Measurements from ENCODE around the gene RAB3IL1.

The RAB3IL1 gene

DNA sequence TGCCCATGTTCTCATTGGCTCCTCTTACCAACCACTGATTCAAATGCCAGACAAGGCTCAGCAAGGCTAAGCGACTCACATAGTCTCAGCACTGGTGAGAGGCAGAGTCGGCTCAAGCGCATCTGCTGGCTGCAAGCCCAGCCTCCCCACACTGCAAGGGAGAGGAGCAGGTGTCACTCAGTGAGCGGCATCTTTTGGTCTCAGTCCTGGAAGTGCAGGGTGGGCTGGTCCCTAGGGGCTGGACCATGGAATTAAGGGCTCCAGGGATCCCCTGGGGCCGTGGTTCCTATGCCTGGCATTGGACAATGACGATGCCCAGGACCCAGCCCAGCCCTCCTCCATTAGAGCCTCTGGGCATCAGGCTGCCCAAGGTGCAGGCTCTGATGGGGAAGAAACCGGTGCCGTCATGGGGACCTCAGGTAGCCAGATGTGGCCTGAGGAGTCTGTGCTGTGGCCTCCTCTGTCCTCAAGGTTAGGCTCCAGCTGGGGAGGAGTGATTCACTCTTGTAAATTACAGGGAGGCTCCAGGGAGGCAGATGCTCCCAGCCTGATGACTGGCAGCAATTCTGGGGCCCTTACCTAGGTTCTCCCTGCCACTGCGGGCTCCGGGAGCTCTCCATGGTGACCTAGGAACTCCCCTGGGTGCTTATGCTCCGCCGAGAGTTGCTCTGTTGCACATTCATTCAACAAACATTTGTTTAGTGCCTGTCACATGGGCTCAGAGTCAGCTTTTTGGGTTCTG lies 61.3 kb downstream of the RAB3IL1 start:
- Histone ChIP-seq H2BK120ac (ENCODE audit: low read depth, low read length) (no peak overlapping the region), H2BK12ac (ENCODE audit: low read length in 2 of 2) (no peak overlapping the region), H3K18ac (ENCODE audit: low read depth in 1 of 2, low read length in 2 of 2) (no peak overlapping the region), H3K14ac (ENCODE audit: low read length in 2 of 2) (no peak overlapping the region), H3K9me3 (ENCODE audit: control insufficient read depth, low read length) (no peaks in the 10 kb centered on the region), H2AFZ (ENCODE audit: low read depth, low read length) (no peak overlapping the region), H4K8ac (ENCODE audit: low read length) (peak overlapping the region; percentile 71), H3K4me2 (ENCODE audit: low read length, poor library complexity, severe bottlenecking) (no peak overlapping the region), H3K79me1 (replicated peaks; ENCODE audit: low read length, poor library complexity, severe bottlenecking) (peaks cover 30% of the 10 kb centered on the region), H3K4me3 (ENCODE audit: insufficient read depth in 1 of 2, low read depth in 1 of 2, low read length in 2 of 2) (no peak overlapping the region), H3K27ac (ENCODE audit: low read length, poor library complexity, severe bottlenecking) (no peak overlapping the region), H3K4ac (ENCODE audit: low read depth in 1 of 2, low read length in 2 of 2) (no peak overlapping the region), H4K91ac (ENCODE audit: low read length) (no peak overlapping the region), H2AK5ac (ENCODE audit: low read length, severe bottlenecking) (no peak overlapping the region), H3K23ac (ENCODE audit: low read length in 2 of 2) (no peak overlapping the region), H3K36me3 (ENCODE audit: control insufficient read depth in 1 of 2, insufficient read depth in 2 of 2, low read depth in 1 of 2, low read length in 2 of 2) (peaks cover 75 to 76% of the 10 kb centered on the region in 2 experiments), H2BK5ac (ENCODE audit: low read depth, low read length, poor library complexity, severe bottlenecking) (no peak overlapping the region), H2BK15ac (ENCODE audit: low read depth, poor library complexity, severe bottlenecking) (no peak overlapping the region), H3K4me1 (ENCODE audit: control insufficient read depth, insufficient read depth, low read depth, low read length) (peaks cover 5% of the 10 kb centered on the region), H3K27me3 (ENCODE audit: control insufficient read depth in 1 of 2, insufficient read depth in 1 of 2, low read length in 2 of 2) (no peaks in the 10 kb centered on the region), H3K9ac (ENCODE audit: low read length) (no peak overlapping the region)
- 94% methylated on average over 12 of the region's 12 CpGs for WGBS
- DNase-seq, result no peak

GRCh38 chr11:61854966-61855714 lies 62.2 kb downstream of the RAB3IL1 start:
- H2BK15ac ChIP-seq (ENCODE audit: low read depth, poor library complexity, severe bottlenecking), result no peak overlapping the region
- no peak overlapping the region for H3K4me3 ChIP-seq (ENCODE audit: insufficient read depth in 1 of 2, low read depth in 1 of 2, low read length in 2 of 2)
- H3K27me3 ChIP-seq (ENCODE audit: control insufficient read depth in 1 of 2, insufficient read depth in 1 of 2, low read length in 2 of 2), result no peaks in the 10 kb centered on the region
- H2BK120ac ChIP-seq (ENCODE audit: low read depth, low read length), result no peak overlapping the region
- 97% methylated on average over 14 of the region's 14 CpGs for WGBS
- no peak overlapping the region for H4K91ac ChIP-seq (ENCODE audit: low read length)
- H3K4ac ChIP-seq (ENCODE audit: low read depth in 1 of 2, low read length in 2 of 2), result no peak overlapping the region
- H2AK5ac ChIP-seq (ENCODE audit: low read length, severe bottlenecking), result no peak overlapping the region
- H3K79me1 ChIP-seq (replicated peaks; ENCODE audit: low read length, poor library complexity, severe bottlenecking), result peaks cover 33% of the 10 kb centered on the region
- no peak overlapping the region for H2AFZ ChIP-seq (ENCODE audit: low read depth, low read length)
- peaks cover 74% of the 10 kb centered on the region in 2 experiments for H3K36me3 ChIP-seq (ENCODE audit: control insufficient read depth in 1 of 2, insufficient read depth in 2 of 2, low read depth in 1 of 2, low read length in 2 of 2)
- peak overlapping the region; percentile 66 for H4K8ac ChIP-seq (ENCODE audit: low read length)
- H3K18ac ChIP-seq (ENCODE audit: low read depth in 1 of 2, low read length in 2 of 2), result no peak overlapping the region
- H3K9me3 ChIP-seq (ENCODE audit: control insufficient read depth, low read length), result no peaks in the 10 kb centered on the region
- no peak overlapping the region for H3K27ac ChIP-seq (ENCODE audit: low read length, poor library complexity, severe bottlenecking)
- H2BK12ac ChIP-seq (ENCODE audit: low read length in 2 of 2), result peak overlapping the region in 1 of 2 experiments; percentile 60
- H2BK5ac ChIP-seq (ENCODE audit: low read depth, low read length, poor library complexity, severe bottlenecking), result no peak overlapping the region
- peaks cover 5% of the 10 kb centered on the region for H3K4me1 ChIP-seq (ENCODE audit: control insufficient read depth, insufficient read depth, low read depth, low read length)
- no peak overlapping the region for H3K9ac ChIP-seq (ENCODE audit: low read length)
- H3K14ac ChIP-seq (ENCODE audit: low read length in 2 of 2), result no peak overlapping the region
- H3K23ac ChIP-seq (ENCODE audit: low read length in 2 of 2), result peak overlapping the region in 1 of 2 experiments; percentile 34
- no peak overlapping the region for H3K4me2 ChIP-seq (ENCODE audit: low read length, poor library complexity, severe bottlenecking)
- no peak for DNase-seq

GRCh38 chr11:61854206-61854895 lies 63.0 kb downstream of the RAB3IL1 start:
- peak overlapping the region in 1 of 2 experiments; percentile 60 for H2BK12ac ChIP-seq (ENCODE audit: low read length in 2 of 2)
- no peak overlapping the region for H2AFZ ChIP-seq (ENCODE audit: low read depth, low read length)
- H3K27me3 ChIP-seq (ENCODE audit: control insufficient read depth in 1 of 2, insufficient read depth in 1 of 2, low read length in 2 of 2), result no peaks in the 10 kb centered on the region
- peak overlapping the region in 1 of 2 experiments; percentile 34 for H3K23ac ChIP-seq (ENCODE audit: low read length in 2 of 2)
- no peak overlapping the region for H2BK5ac ChIP-seq (ENCODE audit: low read depth, low read length, poor library complexity, severe bottlenecking)
- H3K4me3 ChIP-seq (ENCODE audit: insufficient read depth in 1 of 2, low read depth in 1 of 2, low read length in 2 of 2), result no peak overlapping the region
- no peak overlapping the region for H3K27ac ChIP-seq (ENCODE audit: low read length, poor library complexity, severe bottlenecking)
- H2BK15ac ChIP-seq (ENCODE audit: low read depth, poor library complexity, severe bottlenecking), result no peak overlapping the region
- no peak overlapping the region for H3K18ac ChIP-seq (ENCODE audit: low read depth in 1 of 2, low read length in 2 of 2)
- H2BK120ac ChIP-seq (ENCODE audit: low read depth, low read length), result no peak overlapping the region
- 93% methylated on average over 17 of the region's 17 CpGs for WGBS
- DNase-seq, result no peak
- H3K79me1 ChIP-seq (replicated peaks; ENCODE audit: low read length, poor library complexity, severe bottlenecking), result peaks cover 33% of the 10 kb centered on the region
- no peak overlapping the region for H3K9ac ChIP-seq (ENCODE audit: low read length)
- peaks cover 73 to 74% of the 10 kb centered on the region in 2 experiments for H3K36me3 ChIP-seq (ENCODE audit: control insufficient read depth in 1 of 2, insufficient read depth in 2 of 2, low read depth in 1 of 2, low read length in 2 of 2)
- no peak overlapping the region for H3K4ac ChIP-seq (ENCODE audit: low read depth in 1 of 2, low read length in 2 of 2)
- H3K14ac ChIP-seq (ENCODE audit: low read length in 2 of 2), result no peak overlapping the region
- H4K8ac ChIP-seq (ENCODE audit: low read length), result peak overlapping the region; percentile 66
- no peaks in the 10 kb centered on the region for H3K9me3 ChIP-seq (ENCODE audit: control insufficient read depth, low read length)
- H3K4me2 ChIP-seq (ENCODE audit: low read length, poor library complexity, severe bottlenecking), result no peak overlapping the region
- peak overlapping the region; percentile 45 for H4K91ac ChIP-seq (ENCODE audit: low read length)
- no peak overlapping the region for H2AK5ac ChIP-seq (ENCODE audit: low read length, severe bottlenecking)
- H3K4me1 ChIP-seq (ENCODE audit: control insufficient read depth, insufficient read depth, low read depth, low read length), result peaks cover 5% of the 10 kb centered on the region

GRCh38 chr11:61853698-61854169 lies 63.6 kb downstream of the RAB3IL1 start:
- Histone ChIP-seq H2BK120ac (ENCODE audit: low read depth, low read length) (no peak overlapping the region), H3K27ac (ENCODE audit: low read length, poor library complexity, severe bottlenecking) (no peak overlapping the region), H2BK5ac (ENCODE audit: low read depth, low read length, poor library complexity, severe bottlenecking) (no peak overlapping the region), H3K4ac (ENCODE audit: low read depth in 1 of 2, low read length in 2 of 2) (no peak overlapping the region), H3K9me3 (ENCODE audit: control insufficient read depth, low read length) (no peaks in the 10 kb centered on the region), H3K27me3 (ENCODE audit: control insufficient read depth in 1 of 2, insufficient read depth in 1 of 2, low read length in 2 of 2) (no peaks in the 10 kb centered on the region), H2AFZ (ENCODE audit: low read depth, low read length) (no peak overlapping the region), H3K4me1 (ENCODE audit: control insufficient read depth, insufficient read depth, low read depth, low read length) (peaks cover 5% of the 10 kb centered on the region), H2BK15ac (ENCODE audit: low read depth, poor library complexity, severe bottlenecking) (no peak overlapping the region), H4K8ac (ENCODE audit: low read length) (no peak overlapping the region), H3K23ac (ENCODE audit: low read length in 2 of 2) (no peak overlapping the region), H3K14ac (ENCODE audit: low read length in 2 of 2) (no peak overlapping the region), H3K18ac (ENCODE audit: low read depth in 1 of 2, low read length in 2 of 2) (peak overlapping the region in 1 of 2 experiments; percentile 30), H3K4me3 (ENCODE audit: insufficient read depth in 1 of 2, low read depth in 1 of 2, low read length in 2 of 2) (no peak overlapping the region), H3K79me1 (replicated peaks; ENCODE audit: low read length, poor library complexity, severe bottlenecking) (peaks cover 33% of the 10 kb centered on the region), H2AK5ac (ENCODE audit: low read length, severe bottlenecking) (no peak overlapping the region), H3K36me3 (ENCODE audit: control insufficient read depth in 1 of 2, insufficient read depth in 2 of 2, low read depth in 1 of 2, low read length in 2 of 2) (peaks cover 75 to 77% of the 10 kb centered on the region in 2 experiments), H4K91ac (ENCODE audit: low read length) (no peak overlapping the region), H2BK12ac (ENCODE audit: low read length in 2 of 2) (no peak overlapping the region), H3K4me2 (ENCODE audit: low read length, poor library complexity, severe bottlenecking) (no peak overlapping the region), H3K9ac (ENCODE audit: low read length) (no peak overlapping the region)
- 91% methylated on average over 13 of the region's 13 CpGs for WGBS
- DNase-seq, result no peak

All from mesenchymal stem cell (in vitro differentiated cells and primary cell).